MM.1S (cell line): ENCODE data around the gene AMZ2.
"Not testable (repeated sequence)": the region's sequence is repeated elsewhere in the genome, so short reads cannot be mapped to it uniquely, and the experiment has no call there.

Source experiments
- CTCF ChIP-seq: fragments of 300-600 bp; sonication (generic); IDR thresholded peaks from 2 replicates; pipeline ENCODE4 v1.5.1; 2016; ENCODE audit warnings: antibody characterized with exemption, low read length, mixed read lengths
- EZH2 ChIP-seq: fragments of 300-600 bp; sonication (generic); optimal IDR thresholded peaks from 2 replicates; pipeline ENCODE3; 2017; ENCODE audit warnings: low read depth, mild to moderate bottlenecking, antibody characterized with exemption, low read length, mixed read lengths

GRCh38 chr17:68220186-68220585 lies 27.7 kb upstream of the AMZ2 start:
- not testable (repeated sequence) for TF ChIP-seq EZH2, CTCF
